HG03457 (cell line): ENCODE measurements around the gene IL32.

ENCODE experiments used
- ATAC-seq: cut with Tn5 transposase; IDR thresholded peaks from one replicate; pipeline ENCODE4 v1.9.1; 2021; ENCODE audit warnings: moderate number of reproducible peaks; ENCODE audit not compliant: unreplicated experiment

IL32 gene

GRCh38 chr16:3113765-3114479, 48.5 kb downstream of the IL32 start:
- no peak for ATAC-seq

GRCh38 chr16:3115003-3115402, 49.6 kb downstream of the IL32 start:
- no peak for ATAC-seq

DNA sequence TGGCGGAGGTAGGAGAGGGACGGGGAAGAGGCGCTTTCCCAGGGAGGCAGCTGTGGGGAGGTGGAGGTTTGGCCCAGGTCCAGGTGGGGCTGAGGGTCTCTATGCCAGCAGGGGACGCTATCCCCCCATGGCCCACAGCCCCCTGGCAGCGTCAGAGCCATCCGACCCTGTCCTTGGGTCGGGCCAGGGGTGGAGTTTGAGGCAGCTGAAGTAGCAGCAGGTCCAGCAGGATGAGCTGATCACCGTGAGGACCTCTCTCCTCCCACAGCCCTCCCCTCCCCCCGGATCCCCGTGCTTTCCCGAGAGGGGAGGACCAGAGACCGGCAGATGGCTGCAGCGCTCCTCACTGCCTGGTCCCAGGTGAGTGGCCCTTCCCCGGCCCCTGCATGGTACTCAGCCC, 50.1 kb downstream of the IL32 start:
- ATAC-seq = no peak

GRCh38 chr16:3118204-3118790, 52.9 kb downstream of the IL32 start:
- no peak for ATAC-seq

DNA sequence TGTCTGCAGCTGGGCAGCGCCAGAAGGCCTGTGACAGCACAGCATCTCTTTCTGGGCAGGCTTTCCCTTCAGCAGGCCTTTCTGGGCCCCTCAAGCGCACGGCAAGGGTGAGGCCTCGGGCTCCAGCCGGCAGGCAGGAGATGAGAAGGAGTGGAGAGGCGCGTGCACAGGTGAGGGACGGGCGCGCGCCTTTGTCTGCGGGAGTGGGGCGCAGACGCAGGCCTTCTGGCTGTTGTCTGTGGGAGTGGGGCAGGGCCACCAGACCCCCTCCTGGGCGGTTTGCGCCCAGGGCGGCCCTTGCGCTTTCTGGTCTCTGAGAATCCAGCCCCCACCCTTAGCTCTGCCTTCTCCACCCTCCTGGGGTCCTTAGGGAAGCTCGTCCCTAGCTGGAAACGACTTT, 53.4 kb downstream of the IL32 start:
- no peak for ATAC-seq
